NCI-H1930 (cell line): Measurements from ENCODE around the gene GTF2IRD1.

Source experiments
- DNase-seq, 2 experiments: peaks; one replicate each; lab custom pipeline; 2025; lab: John Stamatoyannopoulos, UW

Gene GTF2IRD1

GRCh38 chr7:74567318-74567668 lies 113.6 kb downstream of the GTF2IRD1 start:
- no peak for DNase-seq

DNA sequence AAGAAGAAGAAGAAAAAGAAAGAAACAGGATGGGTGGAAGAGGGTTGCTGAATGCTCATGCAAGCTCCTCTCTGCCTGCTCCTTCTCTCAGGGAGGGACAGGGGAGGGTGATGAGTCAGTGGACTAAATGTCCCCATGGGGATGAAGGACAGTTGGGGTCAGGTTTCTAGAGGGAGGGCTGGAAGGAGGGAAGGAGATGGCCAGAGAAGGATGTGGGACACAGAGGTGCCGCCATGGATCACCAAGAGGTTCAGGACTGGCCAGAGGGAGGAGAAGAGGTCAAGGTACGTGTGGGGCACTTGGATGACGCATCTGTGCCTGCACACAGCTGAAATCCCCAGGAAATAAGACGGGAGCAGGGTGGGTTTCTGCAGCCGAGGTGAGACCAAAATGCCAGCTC lies 115.0 kb downstream of the GTF2IRD1 start:
- DNase-seq, result no peak

DNA sequence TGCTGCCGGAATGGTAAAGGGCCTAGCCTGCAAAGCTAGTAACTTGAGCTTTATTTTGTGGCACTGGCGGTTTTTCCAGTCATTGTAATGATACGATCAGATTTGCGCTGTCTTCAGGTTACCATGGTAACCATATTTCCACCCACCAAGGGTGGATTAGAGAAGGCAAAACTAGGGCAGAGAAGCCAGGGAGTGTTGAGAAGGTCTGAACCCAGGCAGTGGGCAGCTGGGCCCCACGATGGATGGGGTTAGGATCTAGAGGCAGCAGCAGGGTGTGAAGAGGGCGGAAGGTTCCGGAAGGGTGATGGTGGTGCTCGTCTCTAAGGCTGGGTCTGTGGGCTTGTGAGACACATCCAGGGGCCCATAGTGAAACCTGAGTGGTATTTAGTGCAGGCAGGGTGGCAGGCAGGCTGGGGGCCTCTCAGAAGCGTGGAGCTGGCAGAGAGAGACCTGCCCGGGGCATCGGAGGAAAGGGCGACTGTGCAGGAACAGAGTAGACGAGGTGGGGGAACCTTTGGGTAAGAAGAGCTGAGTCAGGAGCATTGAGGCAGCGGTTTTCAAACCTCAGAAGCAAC lies 115.9 kb downstream of the GTF2IRD1 start:
- DNase-seq, result no peak

- no peak for DNase-seq
Measured at GRCh38 chr7:74570533-74571156, 116.9 kb downstream of the GTF2IRD1 start.

DNA sequence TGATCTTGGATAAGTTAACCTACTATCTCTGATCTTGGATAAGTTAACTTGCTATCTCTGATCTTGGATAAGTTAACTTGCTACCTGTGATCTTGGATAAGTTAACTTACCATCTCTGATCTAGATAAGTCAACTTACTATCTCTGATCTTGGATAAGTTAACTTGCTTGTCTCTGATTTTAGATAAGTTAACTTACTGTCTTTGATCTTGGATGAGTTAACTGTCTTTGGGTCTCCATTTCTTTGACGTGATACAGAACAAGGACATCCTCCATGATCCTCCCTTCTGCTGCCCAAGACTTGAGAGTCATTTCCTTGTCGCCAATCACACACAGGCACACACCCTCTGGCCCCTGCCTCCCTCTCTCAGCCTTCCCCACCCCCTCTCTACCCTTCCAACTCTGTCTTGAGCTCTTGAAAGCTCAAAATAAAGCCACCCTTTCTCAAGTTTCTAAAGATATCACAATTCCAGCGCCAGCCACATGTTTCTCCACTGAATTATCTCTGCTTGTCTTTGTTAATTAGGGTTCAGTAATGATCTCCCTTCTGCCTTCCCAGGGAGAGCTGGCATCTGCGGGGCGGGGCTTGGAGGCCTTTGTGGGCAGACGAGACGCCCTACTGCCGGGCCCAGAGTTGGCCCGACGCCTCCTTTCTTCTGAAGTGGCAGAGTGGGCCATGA lies 118.7 kb downstream of the GTF2IRD1 start:
- no peak for DNase-seq

- DNase-seq, result no peak
Measured at GRCh38 chr7:74573512-74573911, 119.8 kb downstream of the GTF2IRD1 start.

DNA sequence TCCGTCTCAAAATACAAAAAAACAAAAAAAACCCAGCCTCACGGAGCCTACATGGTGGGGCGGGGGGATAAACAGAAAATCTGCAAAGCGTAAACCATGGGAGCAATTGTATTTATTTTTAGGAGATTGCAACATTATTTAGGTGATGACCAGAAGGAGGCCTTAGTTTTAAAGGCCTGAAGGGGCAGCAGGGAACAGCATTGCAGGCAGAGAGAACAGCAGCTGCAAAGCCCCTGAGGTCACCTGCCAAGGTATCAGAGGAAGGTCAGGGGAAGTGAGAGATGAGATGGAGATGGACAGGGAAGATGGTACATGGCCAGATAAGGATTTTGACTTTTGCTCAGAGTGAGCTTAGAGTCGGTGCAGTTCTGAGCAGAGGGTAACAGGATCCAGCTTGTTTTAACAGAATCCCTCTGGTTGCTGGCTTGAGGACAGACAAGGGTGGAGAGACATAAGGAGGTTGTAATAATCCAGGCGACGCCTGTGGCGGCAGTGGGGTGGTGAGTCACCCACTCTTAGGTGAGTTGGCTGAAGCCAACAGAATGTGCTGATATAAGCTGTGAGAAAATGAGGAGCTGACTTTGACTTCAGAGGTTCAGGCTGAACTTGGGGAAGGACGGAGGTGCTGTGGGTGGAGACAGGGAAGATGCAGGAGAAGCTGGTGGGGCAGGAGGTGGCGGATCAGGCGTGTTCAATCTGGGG lies 121.5 kb downstream of the GTF2IRD1 start:
- DNase-seq, result no peak

DNA sequence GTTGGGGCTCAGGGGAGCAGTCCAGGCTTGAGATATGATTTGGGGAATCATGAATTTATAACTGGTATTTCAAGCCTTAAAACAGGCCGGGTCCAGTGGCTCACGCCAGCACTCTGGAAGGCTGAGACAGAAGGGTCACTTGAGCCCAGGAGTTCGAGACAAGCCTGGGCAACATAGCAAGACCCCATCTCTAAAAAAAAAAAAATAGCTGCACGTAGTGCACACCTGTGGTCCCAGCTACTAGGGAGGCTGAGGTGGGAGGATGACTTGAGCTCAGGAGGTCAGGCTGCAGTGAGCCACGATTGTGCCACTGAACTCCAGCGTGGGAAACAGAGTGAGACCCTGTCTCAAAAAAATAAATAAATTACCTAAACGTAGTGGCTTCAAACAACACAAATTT lies 122.1 kb downstream of the GTF2IRD1 start:
- DNase-seq, result no peak

GRCh38 chr7:74579800-74580685 lies 126.3 kb downstream of the GTF2IRD1 start:
- no peak for DNase-seq

DNA sequence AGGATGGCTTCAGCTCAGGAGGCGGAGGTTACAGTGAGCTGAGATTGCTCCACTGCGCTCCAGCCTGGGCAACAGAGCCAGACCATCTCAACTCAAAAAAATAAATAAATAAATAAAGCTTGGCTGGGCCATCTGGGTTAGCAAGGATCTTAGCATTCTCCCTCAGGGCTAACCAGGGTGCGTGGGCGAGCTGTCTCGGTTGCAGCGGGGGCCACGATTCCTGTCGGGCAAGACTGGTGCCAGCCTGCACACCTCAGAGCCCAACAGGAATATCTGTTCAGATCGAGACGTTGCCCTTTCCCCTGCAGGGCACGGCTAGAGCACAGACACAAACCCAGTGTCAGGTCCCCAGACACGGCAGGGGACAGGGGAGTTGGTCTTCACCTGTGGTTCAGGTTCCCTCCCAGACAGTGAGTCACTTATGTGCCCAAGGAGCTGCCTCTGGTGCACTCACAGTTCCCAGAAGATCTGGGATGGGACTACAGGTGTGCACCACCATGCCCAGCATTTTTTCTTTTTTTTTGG lies 128.3 kb downstream of the GTF2IRD1 start:
- DNase-seq, result no peak

- no peak for DNase-seq
Measured at GRCh38 chr7:74582447-74583039, 128.8 kb downstream of the GTF2IRD1 start.

GRCh38 chr7:74583630-74584029 lies 129.9 kb downstream of the GTF2IRD1 start:
- no peak for DNase-seq

- no peak for DNase-seq
Measured at GRCh38 chr7:74584160-74584954, 130.7 kb downstream of the GTF2IRD1 start.

- no peak for DNase-seq
Measured at GRCh38 chr7:74585844-74586243, 132.1 kb downstream of the GTF2IRD1 start.

DNA sequence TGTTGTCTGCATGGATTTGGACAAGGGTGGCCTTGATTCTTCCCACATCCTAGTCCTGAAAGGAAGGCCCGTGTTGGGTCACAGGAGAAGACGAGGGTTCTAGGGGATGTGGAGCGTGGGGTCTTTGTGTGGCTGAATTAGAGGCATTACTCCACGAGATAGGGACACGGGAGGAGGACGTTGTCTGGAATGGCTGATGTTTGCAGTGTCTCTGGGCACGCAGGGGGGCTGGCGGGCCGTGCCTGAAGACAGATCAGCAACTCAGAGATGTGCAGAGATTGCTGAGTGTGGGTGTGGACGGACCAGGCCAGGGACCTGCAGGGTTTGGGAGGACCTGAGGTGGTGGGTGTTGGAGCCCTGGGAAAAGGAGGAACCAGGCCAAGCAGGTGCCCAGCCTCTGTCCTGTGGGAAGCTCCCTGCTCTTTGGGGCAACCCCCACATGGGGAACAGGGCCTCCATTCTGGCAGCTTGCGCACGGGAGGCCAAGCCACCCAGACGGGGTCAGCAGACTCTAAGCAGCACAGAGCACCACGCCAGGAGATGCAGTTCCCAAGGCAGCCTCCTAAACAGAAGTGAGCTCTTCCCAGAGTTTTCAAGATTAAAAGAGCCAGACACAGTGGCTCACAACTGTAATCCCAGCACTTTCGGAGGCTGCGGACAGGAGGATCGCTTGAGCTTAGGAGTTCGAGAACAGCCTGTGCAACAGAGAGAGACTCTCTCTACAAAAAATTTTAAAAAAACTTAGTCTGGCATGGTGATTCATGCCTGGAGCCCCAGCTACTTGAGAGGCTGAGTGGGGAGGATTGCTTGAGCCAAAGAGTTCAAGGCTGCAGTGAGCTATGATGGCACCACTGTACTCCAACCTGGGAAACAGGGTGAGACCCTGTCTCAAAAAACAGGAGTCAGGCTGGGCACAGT lies 132.8 kb downstream of the GTF2IRD1 start:
- DNase-seq, result no peak

DNA sequence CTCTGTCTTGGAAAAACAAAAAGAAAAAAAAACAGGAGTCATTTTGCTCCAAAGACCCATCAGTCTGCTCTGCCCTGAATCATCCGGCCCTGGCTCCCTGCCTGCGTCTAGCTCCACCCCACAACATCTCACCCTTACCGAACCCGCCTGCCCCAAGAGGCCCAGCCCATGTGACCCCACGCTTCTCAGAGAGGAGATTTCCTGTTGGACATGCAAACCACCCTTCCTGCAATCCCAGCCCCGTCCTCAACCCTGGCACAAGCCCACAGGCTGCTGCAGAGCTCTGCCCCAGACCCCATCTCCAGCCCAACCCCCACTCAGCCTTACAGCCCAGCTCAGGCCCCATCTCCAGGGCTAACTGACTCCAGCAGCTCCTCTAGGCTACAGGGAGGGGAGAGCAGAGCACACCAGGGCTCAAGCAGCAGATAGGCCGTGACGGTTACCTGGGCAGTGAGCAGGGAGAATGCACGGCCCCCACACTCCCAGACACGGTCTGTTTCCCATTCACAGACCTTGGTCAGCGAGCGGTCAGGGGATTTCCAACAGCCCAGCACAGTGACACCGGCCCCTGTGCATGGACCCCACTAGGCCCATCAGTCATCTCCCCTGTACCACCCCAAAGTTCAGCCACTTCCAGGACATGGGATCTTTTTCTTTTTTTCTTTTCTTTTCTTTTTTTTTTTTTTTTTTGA lies 133.9 kb downstream of the GTF2IRD1 start:
- DNase-seq, result no peak

- DNase-seq, result no peak
Measured at GRCh38 chr7:74590813-74591212, 137.1 kb downstream of the GTF2IRD1 start.

- no peak for DNase-seq
Measured at GRCh38 chr7:74598558-74598957, 144.9 kb downstream of the GTF2IRD1 start.

DNA sequence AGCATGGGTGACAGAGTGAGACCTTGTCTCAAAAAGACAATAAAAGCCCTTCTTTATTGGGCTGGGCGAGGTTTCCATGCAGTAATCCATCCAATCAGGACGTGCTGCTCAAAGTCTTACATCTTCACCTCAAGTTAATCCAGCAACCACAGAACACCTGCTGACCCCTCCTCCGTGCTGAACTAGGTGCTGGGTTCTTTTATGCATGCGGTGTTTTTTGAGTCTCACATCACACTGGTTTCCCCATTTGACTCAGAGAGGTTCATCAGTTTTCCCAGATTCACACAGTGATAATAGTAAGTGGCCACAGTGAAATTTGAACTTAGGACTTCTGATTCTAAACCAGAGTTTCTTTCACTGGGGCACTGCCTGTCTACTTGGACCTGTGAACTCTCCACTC lies 145.5 kb downstream of the GTF2IRD1 start:
- no peak for DNase-seq
